H1 (cell line): Measurements from ENCODE around the gene TECR.

Source experiments
- ATF3 ChIP-seq: IDR thresholded peaks from 2 replicates; pipeline ENCODE4 v1.6.1; 2011; ENCODE audit warnings: low read depth, mild to moderate bottlenecking, low read length; ENCODE audit not compliant: insufficient read depth
- CTCF ChIP-seq, 3 experiments: IDR thresholded peaks; 1 replicate in 2 of 3; 2 replicates in 1 of 3; pipeline versions ENCODE4 v1.5.1 to v1.6.1; 2011; ENCODE audit warnings: low read length in 3 of 3, mild to moderate bottlenecking in 3 of 3, inconsistent platforms in 2 of 3, low read depth in 1 of 3, moderate library complexity in 1 of 3; ENCODE audit not compliant: insufficient read depth in 1 of 3; ENCODE audit errors: control extremely low read depth in 1 of 3
- EGR1 ChIP-seq: IDR thresholded peaks from 2 replicates; pipeline ENCODE4 v1.6.1; 2011; ENCODE audit warnings: low read depth, low read length, borderline replicate concordance
- EZH2 ChIP-seq: fragments of 200-600 bp; sonication (generic); IDR thresholded peaks from 2 replicates; pipeline ENCODE4 v1.7.1; 2012; ENCODE audit warnings: low read depth, mild to moderate bottlenecking, moderate library complexity, low read length, inconsistent platforms; ENCODE audit not compliant: severe bottlenecking
- HDAC2 ChIP-seq, 2 experiments: fragments of 300-600 bp in 1 of 2; sonication (generic) in 1 of 2; IDR thresholded peaks; 2 replicates each; pipeline ENCODE4 v1.6.1; 2011 to 2012; ENCODE audit warnings: low read depth in 2 of 2, low read length in 2 of 2, mild to moderate bottlenecking in 2 of 2, moderate library complexity in 2 of 2, borderline replicate concordance in 1 of 2, inconsistent platforms in 1 of 2
- MAX ChIP-seq: IDR thresholded peaks from 2 replicates; pipeline ENCODE4 v1.6.1; 2012; ENCODE audit warnings: inconsistent platforms
- PHF8 ChIP-seq: fragments of 200-600 bp; sonication (generic); conservative IDR thresholded peaks from 2 replicates; pipeline ENCODE4 v1.7.1; 2012; ENCODE audit warnings: low read depth, mild to moderate bottlenecking, inconsistent platforms, low read length, moderate library complexity
- POLR2AphosphoS5 ChIP-seq: IDR thresholded peaks from 2 replicates; pipeline ENCODE4 v1.6.1; 2011; ENCODE audit warnings: low read depth, low read length
- USF2 ChIP-seq: IDR thresholded peaks from 2 replicates; pipeline ENCODE4 v1.6.1; 2011; ENCODE audit warnings: low read length, improper control_type of control experiment

- TF ChIP-seq USF2 (no peak), PHF8 (no peak), MAX (no peak), CTCF (IDR thresholded peaks at IDR 0.05; ENCODE audit: control extremely low read depth in 1 of 3, insufficient read depth in 1 of 3, low read depth in 1 of 3, low read length in 3 of 3) (no peak), HDAC2 (IDR thresholded peaks at IDR 0.05; ENCODE audit: borderline replicate concordance in 1 of 2, low read depth in 2 of 2, low read length in 2 of 2) (no peak), EZH2 (no peak), ATF3 (no peak), EGR1 (no peak), POLR2AphosphoS5 (no peak)
Observed at GRCh38 chr19:14606627-14607026, 77.2 kb downstream of the TECR start.
